ENCODE data around the gene MRPL52. TPM values are rescaled to one million over a fixed set of nuclear protein-coding genes. Genes with fewer than 3 reads are reported as not detected.
A peak's percentile ranks its signal among the peaks of the same experiment; 100 is the strongest.

The MRPL52 gene
- total RNA-seq, 4 donors from 2014 or later: 48.5 to 153 (median 89.0) TPM

DNA sequence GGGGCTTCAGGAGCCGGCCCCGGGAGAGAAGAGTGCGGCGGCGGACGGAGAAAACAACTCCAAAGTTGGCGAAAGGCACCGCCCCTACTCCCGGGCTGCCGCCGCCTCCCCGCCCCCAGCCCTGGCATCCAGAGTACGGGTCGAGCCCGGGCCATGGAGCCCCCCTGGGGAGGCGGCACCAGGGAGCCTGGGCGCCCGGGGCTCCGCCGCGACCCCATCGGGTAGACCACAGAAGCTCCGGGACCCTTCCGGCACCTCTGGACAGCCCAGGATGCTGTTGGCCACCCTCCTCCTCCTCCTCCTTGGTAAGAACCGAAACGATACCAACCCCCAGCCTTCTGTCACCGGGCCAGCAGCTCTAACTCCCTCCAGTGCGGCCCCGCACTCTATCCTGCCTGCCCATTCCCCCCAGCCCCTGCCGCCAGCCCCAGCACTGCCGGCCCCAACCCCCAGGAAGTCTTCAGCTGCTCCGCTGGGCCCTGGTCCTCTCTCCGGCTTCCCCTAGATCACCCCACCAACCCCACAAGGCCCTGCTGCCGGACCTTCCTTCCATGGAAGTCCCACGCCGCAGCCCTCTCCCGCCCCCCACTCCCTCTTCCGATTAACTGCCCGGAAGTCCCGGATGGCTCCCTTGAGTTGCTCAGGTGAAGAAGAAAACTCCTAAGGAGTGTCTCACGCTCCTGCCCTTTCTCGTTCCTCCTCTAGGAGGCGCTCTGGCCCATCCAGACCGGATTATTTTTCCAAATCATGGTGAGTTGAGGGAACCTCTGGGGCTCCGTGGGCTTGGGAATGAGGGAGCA lies 42.5 kb downstream of the MRPL52 start:
- Histone ChIP-seq H3K27ac (peak overlapping the region; percentile 98 to 100 (median 99)), H3K36me3 (peaks cover 0 to 43% of the 10 kb centered on the region in 2 donors), H3K27me3 (no peaks in the 10 kb centered on the region), H3K4me3 (peak overlapping the region; percentile 89 to 100 (median 96)), H3K9me3 (no peaks in the 10 kb centered on the region), H3K4me1 (peaks cover 16 to 22% of the 10 kb centered on the region in 2 donors)
- intact Hi-C loops (cut with DNase I; ENCODE audit: low total_unique reads) (loop anchor here (1.0 to 5.0 kb wide), 3 partner anchors 28 to 85 kb away; partner anchors contain the start of genes HAUS4 and RBM23), in situ Hi-C loops (cut with MboI; ENCODE audit: low sequenced_read_pairs in 4 of 4) (loop anchor here in 3 of 4 donors (25.0 kb wide), 2 partner anchors 310 to 485 kb away; no protein-coding TSS in a partner anchor)
- TF ChIP-seq, protein P1, sequence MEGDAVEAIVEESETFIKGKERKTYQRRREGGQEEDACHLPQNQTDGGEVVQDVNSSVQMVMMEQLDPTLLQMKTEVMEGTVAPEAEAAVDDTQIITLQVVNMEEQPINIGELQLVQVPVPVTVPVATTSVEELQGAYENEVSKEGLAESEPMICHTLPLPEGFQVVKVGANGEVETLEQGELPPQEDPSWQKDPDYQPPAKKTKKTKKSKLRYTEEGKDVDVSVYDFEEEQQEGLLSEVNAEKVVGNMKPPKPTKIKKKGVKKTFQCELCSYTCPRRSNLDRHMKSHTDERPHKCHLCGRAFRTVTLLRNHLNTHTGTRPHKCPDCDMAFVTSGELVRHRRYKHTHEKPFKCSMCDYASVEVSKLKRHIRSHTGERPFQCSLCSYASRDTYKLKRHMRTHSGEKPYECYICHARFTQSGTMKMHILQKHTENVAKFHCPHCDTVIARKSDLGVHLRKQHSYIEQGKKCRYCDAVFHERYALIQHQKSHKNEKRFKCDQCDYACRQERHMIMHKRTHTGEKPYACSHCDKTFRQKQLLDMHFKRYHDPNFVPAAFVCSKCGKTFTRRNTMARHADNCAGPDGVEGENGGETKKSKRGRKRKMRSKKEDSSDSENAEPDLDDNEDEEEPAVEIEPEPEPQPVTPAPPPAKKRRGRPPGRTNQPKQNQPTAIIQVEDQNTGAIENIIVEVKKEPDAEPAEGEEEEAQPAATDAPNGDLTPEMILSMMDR (IDR thresholded peaks at IDR 0.05 in 4 of 5, conservative IDR thresholded peaks at IDR 0.05 in 1 of 5): peak; percentile 83 to 95 (median 91)
- TF ChIP-seq POLR2A (IDR thresholded peaks at IDR 0.05): peak in 1 of 2 donors; percentile 34
- DNase-seq (peak; percentile 62 to 79), ATAC-seq (peak; percentile 72 to 74)

DNA sequence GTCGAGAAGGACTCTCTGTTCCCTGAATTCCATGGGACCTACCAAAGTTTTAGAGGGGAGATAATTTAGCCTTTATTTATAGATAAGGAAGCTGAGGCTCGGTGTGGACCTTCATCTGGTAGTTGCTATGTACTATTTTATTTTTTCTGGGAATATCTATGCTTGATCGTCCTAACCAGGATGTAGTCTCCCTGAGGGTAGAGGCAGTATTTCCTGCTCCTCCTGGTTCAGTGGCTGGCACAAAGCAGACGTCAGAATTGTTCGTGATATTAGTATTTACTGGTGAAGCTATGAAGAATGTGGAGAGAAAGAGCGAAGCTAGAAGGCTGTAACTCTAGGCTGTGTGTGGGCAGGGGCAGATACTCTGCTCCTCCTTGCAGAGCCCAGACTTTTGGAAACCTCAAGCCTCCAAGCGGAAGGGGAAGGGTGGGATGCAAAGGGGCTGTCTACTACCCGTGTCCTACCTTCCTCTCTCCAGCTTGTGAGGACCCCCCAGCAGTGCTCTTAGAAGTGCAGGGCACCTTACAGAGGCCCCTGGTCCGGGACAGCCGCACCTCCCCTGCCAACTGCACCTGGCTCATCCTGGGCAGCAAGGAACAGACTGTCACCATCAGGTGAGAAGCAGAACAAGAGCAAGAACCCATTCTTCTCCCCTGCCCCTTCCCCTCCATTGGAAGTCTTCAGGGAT lies 43.3 kb downstream of the MRPL52 start:
- TF ChIP-seq POLR2A (IDR thresholded peaks at IDR 0.05): no peak
- TF ChIP-seq, protein P1 (IDR thresholded peaks at IDR 0.05 in 4 of 5, conservative IDR thresholded peaks at IDR 0.05 in 1 of 5): peak in 3 of 5 experiments; percentile 19 to 29 (median 21)
- Histone ChIP-seq H3K4me1 (peaks cover 16 to 22% of the 10 kb centered on the region in 2 donors), H3K36me3 (peaks cover 0 to 50% of the 10 kb centered on the region in 2 donors), H3K4me3 (peak overlapping the region; percentile 89 to 100 (median 96)), H3K27me3 (no peaks in the 10 kb centered on the region), H3K27ac (peak overlapping the region; percentile 98 to 100 (median 99)), H3K9me3 (no peaks in the 10 kb centered on the region)
- no peak for ATAC-seq
- in situ Hi-C loops (cut with MboI; ENCODE audit: low sequenced_read_pairs in 4 of 4) (loop anchor here in 3 of 4 donors (25.0 kb wide), 2 partner anchors 311 to 486 kb away; no protein-coding TSS in a partner anchor), intact Hi-C loops (cut with DNase I; ENCODE audit: low total_unique reads) (loop anchor here (1.0 to 5.0 kb wide), 3 partner anchors 27 to 84 kb away; partner anchors contain the start of genes HAUS4 and RBM23)
- DNase-seq: no peak

DNA sequence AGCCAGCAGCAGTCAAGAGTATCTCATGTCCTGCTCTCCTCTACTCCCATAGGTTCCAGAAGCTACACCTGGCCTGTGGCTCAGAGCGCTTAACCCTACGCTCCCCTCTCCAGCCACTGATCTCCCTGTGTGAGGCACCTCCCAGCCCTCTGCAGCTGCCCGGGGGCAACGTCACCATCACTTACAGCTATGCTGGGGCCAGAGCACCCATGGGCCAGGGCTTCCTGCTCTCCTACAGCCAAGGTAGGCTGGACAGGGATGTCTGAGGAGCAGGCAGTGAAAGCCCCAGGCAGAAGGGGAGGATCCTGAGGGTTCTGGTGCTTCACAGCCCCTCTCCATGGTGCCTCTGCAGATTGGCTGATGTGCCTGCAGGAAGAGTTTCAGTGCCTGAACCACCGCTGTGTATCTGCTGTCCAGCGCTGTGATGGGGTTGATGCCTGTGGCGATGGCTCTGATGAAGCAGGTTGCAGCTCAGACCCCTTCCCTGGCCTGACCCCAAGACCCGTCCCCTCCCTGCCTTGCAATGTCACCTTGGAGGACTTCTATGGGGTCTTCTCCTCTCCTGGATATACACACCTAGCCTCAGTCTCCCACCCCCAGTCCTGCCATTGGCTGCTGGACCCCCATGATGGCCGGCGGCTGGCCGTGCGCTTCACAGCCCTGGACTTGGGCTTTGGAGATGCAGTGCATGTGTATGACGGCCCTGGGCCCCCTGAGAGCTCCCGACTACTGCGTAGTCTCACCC lies 45.5 kb downstream of the MRPL52 start:
- TF ChIP-seq POLR2A (IDR thresholded peaks at IDR 0.05): no peak
- TF ChIP-seq, protein P1 (IDR thresholded peaks at IDR 0.05 in 4 of 5, conservative IDR thresholded peaks at IDR 0.05 in 1 of 5): no peak
- ATAC-seq: no peak

DNA sequence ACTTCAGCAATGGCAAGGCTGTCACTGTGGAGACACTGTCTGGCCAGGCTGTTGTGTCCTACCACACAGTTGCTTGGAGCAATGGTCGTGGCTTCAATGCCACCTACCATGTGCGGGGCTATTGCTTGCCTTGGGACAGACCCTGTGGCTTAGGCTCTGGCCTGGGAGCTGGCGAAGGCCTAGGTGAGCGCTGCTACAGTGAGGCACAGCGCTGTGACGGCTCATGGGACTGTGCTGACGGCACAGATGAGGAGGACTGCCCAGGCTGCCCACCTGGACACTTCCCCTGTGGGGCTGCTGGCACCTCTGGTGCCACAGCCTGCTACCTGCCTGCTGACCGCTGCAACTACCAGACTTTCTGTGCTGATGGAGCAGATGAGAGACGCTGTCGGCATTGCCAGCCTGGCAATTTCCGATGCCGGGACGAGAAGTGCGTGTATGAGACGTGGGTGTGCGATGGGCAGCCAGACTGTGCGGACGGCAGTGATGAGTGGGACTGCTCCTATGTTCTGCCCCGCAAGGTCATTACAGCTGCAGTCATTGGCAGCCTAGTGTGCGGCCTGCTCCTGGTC lies 46.1 kb downstream of the MRPL52 start:
- H3K9me3 ChIP-seq: no peaks in the 10 kb centered on the region
- TF ChIP-seq, protein P1 (IDR thresholded peaks at IDR 0.05 in 4 of 5, conservative IDR thresholded peaks at IDR 0.05 in 1 of 5): no peak
- no peak for TF ChIP-seq POLR2A (IDR thresholded peaks at IDR 0.05)
- no peak overlapping the region for H3K4me3 ChIP-seq
- peaks cover 0 to 63% of the 10 kb centered on the region in 2 donors for H3K36me3 ChIP-seq
- DNase-seq: no peak
- in situ Hi-C loops (cut with MboI; ENCODE audit: low sequenced_read_pairs in 4 of 4): no loop called here
- H3K27me3 ChIP-seq: no peaks in the 10 kb centered on the region
- H3K27ac ChIP-seq: no peak overlapping the region
- ATAC-seq: no peak
- intact Hi-C loops (cut with DNase I; ENCODE audit: low total_unique reads): no loop called here
- H3K4me1 ChIP-seq: peaks cover 10 to 12% of the 10 kb centered on the region in 2 donors

More for the DNA sequence above, 45.5 kb downstream of the MRPL52 start:
- Histone ChIP-seq H3K4me3 (no peak overlapping the region), H3K36me3 (peaks cover 0 to 63% of the 10 kb centered on the region in 2 donors), H3K27me3 (no peaks in the 10 kb centered on the region), H3K27ac (no peak overlapping the region), H3K4me1 (peaks cover 16 to 19% of the 10 kb centered on the region in 2 donors), H3K9me3 (no peaks in the 10 kb centered on the region)
- intact Hi-C loops (cut with DNase I; ENCODE audit: low total_unique reads): no loop called here
- in situ Hi-C loops (cut with MboI; ENCODE audit: low sequenced_read_pairs in 4 of 4): no loop called here
- DNase-seq: no peak
